Measurements from ENCODE around the gene NLRC3.

Gene NLRC3

GRCh38 chr16:3577302-3577752, at the start of gene NLRC3:
Gene NLRC3 (minus strand): TSS chr16:3577403. CDS start chr16:3565036, 12,367 bp downstream.
- no peak within 1 kb of the TSS for H3K4me3 ChIP-seq (ENCODE audit: low read depth, low read length)
- in situ Hi-C loops (cut with HindIII; ENCODE audit: low sequenced_read_pairs) = no loop called here
- no peak for TF ChIP-seq CTCF (IDR thresholded peaks at IDR 0.05; ENCODE audit: low read depth, low read length)
- no peak for DNase-seq (ENCODE audit: low read depth, low spot score)

- no peak for TF ChIP-seq CTCF (IDR thresholded peaks at IDR 0.05; ENCODE audit: low read depth, low read length)
- in situ Hi-C loops (cut with HindIII; ENCODE audit: low sequenced_read_pairs) = no loop called here
- H3K4me3 ChIP-seq (ENCODE audit: low read depth, low read length) = no peak overlapping the region
- DNase-seq (ENCODE audit: low read depth, low spot score) = no peak
These were observed 48.9 kb upstream of the NLRC3 start for GRCh38 chr16:3625911-3626732.

- no peak for TF ChIP-seq CTCF (IDR thresholded peaks at IDR 0.05; ENCODE audit: low read depth, low read length)
- in situ Hi-C loops (cut with HindIII; ENCODE audit: low sequenced_read_pairs) = no loop called here
- H3K4me3 ChIP-seq (ENCODE audit: low read depth, low read length) = no peak overlapping the region
- DNase-seq (ENCODE audit: low read depth, low spot score) = no peak
These were observed 48.1 kb upstream of the NLRC3 start for GRCh38 chr16:3625331-3625730.

- H3K4me3 ChIP-seq (ENCODE audit: low read depth, low read length) = no peak overlapping the region
- TF ChIP-seq CTCF (IDR thresholded peaks at IDR 0.05; ENCODE audit: low read depth, low read length) = no peak
- DNase-seq (ENCODE audit: low read depth, low spot score) = no peak
- in situ Hi-C loops (cut with HindIII; ENCODE audit: low sequenced_read_pairs) = no loop called here
These were observed 46.4 kb upstream of the NLRC3 start for GRCh38 chr16:3623642-3624041.

- DNase-seq (ENCODE audit: low read depth, low spot score) = no peak
- no peak for TF ChIP-seq CTCF (IDR thresholded peaks at IDR 0.05; ENCODE audit: low read depth, low read length)
- in situ Hi-C loops (cut with HindIII; ENCODE audit: low sequenced_read_pairs) = no loop called here
- H3K4me3 ChIP-seq (ENCODE audit: low read depth, low read length) = no peak overlapping the region
These were observed 41.6 kb upstream of the NLRC3 start for GRCh38 chr16:3618769-3619141.

- DNase-seq (ENCODE audit: low read depth, low spot score) = no peak
- in situ Hi-C loops (cut with HindIII; ENCODE audit: low sequenced_read_pairs) = no loop called here
- peak overlapping the region; percentile 90 for H3K4me3 ChIP-seq (ENCODE audit: low read depth, low read length)
- TF ChIP-seq CTCF (IDR thresholded peaks at IDR 0.05; ENCODE audit: low read depth, low read length) = no peak
These were observed 35.6 kb upstream of the NLRC3 start for GRCh38 chr16:3612510-3613466.

Measured in astrocyte of the spinal cord (primary cell).